OCI-LY1 (cell line): ENCODE results near the gene EPHA2.
"Not testable (repeated sequence)": the region's sequence is repeated elsewhere in the genome, so short reads cannot be mapped to it uniquely, and the experiment has no call there.

ENCODE experiments used
- H2AFZ ChIP-seq: fragments of 200-600 bp; sonication (generic), shearing (Covaris generic); 2 replicates; pipeline ENCODE4 v1.6.0; 2014; ENCODE audit warnings: antibody characterized with exemption, mild to moderate bottlenecking, low read length
- H3F3A ChIP-seq: fragments of 200-600 bp; sonication (generic), shearing (Covaris generic); 2 replicates; pipeline ENCODE4 v1.6.0; 2014; ENCODE audit warnings: mild to moderate bottlenecking, antibody characterized with exemption, low read length, moderate library complexity; ENCODE audit not compliant: insufficient read depth
- H3K27ac ChIP-seq: fragments of 200-600 bp; sonication (generic); 2 replicates; pipeline ENCODE4 v1.5.1; 2014; ENCODE audit warnings: low read length, mixed run types, mild to moderate bottlenecking, low read depth; ENCODE audit not compliant: poor library complexity, severe bottlenecking
- H3K27me3 ChIP-seq: fragments of 200-600 bp; sonication (generic); 2 replicates; pipeline ENCODE4 v1.6.0; 2014; ENCODE audit warnings: antibody characterized with exemption, mild to moderate bottlenecking, low read length, moderate library complexity; ENCODE audit not compliant: insufficient read depth
- H3K36me3 ChIP-seq: fragments of 200-600 bp; sonication (generic); 2 replicates; pipeline ENCODE4 v1.6.1; 2014; ENCODE audit warnings: mild to moderate bottlenecking, antibody characterized with exemption, low read length, moderate library complexity, mixed read lengths; ENCODE audit not compliant: insufficient read depth
- H3K4me1 ChIP-seq: fragments of 200-600 bp; sonication (generic); 2 replicates; pipeline ENCODE4 v1.5.1; 2014; ENCODE audit warnings: mild to moderate bottlenecking, low read length, moderate library complexity; ENCODE audit not compliant: insufficient read depth, severe bottlenecking
- H3K4me2 ChIP-seq: fragments of 200-600 bp; sonication (generic), shearing (Covaris generic); 2 replicates; pipeline ENCODE4 v1.6.1; 2014; ENCODE audit warnings: low read length
- H3K4me3 ChIP-seq: fragments of 200-600 bp; sonication (generic); 2 replicates; pipeline ENCODE4 v1.5.1; 2014; ENCODE audit warnings: low read length, low read depth, mild to moderate bottlenecking, mixed read lengths; ENCODE audit not compliant: poor library complexity, severe bottlenecking
- H3K79me2 ChIP-seq: fragments of 200-600 bp; shearing (Covaris generic); 2 replicates; pipeline ENCODE4 v1.6.1; 2016; ENCODE audit warnings: mixed run types, low read length, mixed read lengths; ENCODE audit not compliant: insufficient read depth
- H3K9ac ChIP-seq: fragments of 200-600 bp; sonication (generic), shearing (Covaris generic); 2 replicates; pipeline ENCODE4 v1.6.1; 2014; ENCODE audit warnings: mild to moderate bottlenecking, low read length, mixed read lengths
- H3K9me2 ChIP-seq: fragments of 200-600 bp; sonication (generic), shearing (Covaris generic); 2 replicates; pipeline ENCODE4 v1.6.1; 2014; ENCODE audit warnings: low read depth, mild to moderate bottlenecking, low read length, mixed read lengths
- H3K9me3 ChIP-seq: fragments of 200-600 bp; shearing (Covaris generic); 2 replicates; pipeline ENCODE4 v1.6.1; 2014; ENCODE audit warnings: low read length, mixed read lengths
- H4K20me1 ChIP-seq: fragments of 200-600 bp; sonication (generic), shearing (Covaris generic); 2 replicates; pipeline ENCODE4 v1.6.0; 2016; ENCODE audit warnings: mild to moderate bottlenecking, low read length; ENCODE audit not compliant: insufficient read depth
- CTCF ChIP-seq: fragments of 200-600 bp; sonication (generic), shearing (Covaris generic); IDR thresholded peaks from 2 replicates; pipeline ENCODE4 v1.5.1; 2017; ENCODE audit warnings: mild to moderate bottlenecking, antibody characterized with exemption, low read length, moderate library complexity, mixed read lengths
- EZH2 ChIP-seq: fragments of 200-600 bp; sonication (generic), shearing (Covaris generic); IDR thresholded peaks from 2 replicates; pipeline ENCODE4 v1.8.0; 2017; ENCODE audit warnings: borderline replicate concordance, mixed run types, mild to moderate bottlenecking, antibody characterized with exemption, low read length, moderate library complexity, mixed read lengths

EPHA2 gene

DNA sequence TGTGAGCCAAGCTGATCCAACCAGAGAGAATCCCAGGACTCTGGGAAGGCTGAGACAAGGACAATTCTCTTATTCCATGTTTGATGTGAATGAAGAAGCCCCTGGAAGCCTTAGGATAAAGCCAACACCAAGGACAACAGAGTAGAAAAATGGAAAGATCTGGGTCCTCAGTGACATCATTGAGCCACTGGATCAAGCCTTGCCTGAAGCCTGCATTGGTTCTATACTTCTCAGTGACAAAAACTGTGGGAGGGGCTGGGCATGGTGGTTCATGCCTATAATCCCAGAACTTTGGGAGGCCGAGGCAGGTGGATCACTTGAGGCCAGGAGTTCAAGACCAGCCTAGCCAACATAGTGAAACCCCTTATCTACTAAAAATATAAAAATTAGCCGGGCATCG is 41.0 kb upstream of the EPHA2 start:
- H3K9me3 ChIP-seq: no peaks in the 10 kb centered on the region
- peaks cover 4% of the 10 kb centered on the region for H3K4me1 ChIP-seq
- H3K36me3 ChIP-seq: no peaks in the 10 kb centered on the region
- H3K4me3 ChIP-seq: no peak overlapping the region
- H3K9me2 ChIP-seq: no peaks in the 10 kb centered on the region
- no peaks in the 10 kb centered on the region for H3K79me2 ChIP-seq
- H2AFZ ChIP-seq: no peak overlapping the region
- H4K20me1 ChIP-seq: no peaks in the 10 kb centered on the region
- no peak overlapping the region for H3K27ac ChIP-seq
- H3F3A ChIP-seq: no peaks in the 10 kb centered on the region
- no peak overlapping the region for H3K9ac ChIP-seq
- no peaks in the 10 kb centered on the region for H3K27me3 ChIP-seq
- H3K4me2 ChIP-seq: no peak overlapping the region
- TF ChIP-seq CTCF (no peak), EZH2 (no peak)

DNA sequence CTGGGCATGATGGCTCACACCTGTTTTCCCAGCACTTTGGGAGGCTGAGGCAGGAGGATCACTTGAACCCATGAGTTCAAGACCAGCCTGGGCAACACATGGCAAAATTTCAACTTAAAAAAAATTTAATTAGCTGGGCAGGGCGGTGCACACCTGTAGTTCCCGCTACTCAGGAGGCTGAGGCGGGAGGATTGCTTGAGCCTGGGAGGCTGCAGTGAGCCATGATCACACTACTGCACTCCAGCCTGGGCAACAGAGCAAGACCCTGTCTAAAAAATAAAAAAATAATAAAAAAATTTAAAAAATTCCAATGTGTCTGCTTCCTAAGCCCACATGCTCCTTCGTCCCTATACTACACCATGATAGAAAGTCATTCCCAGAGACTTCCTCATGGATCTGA is 40.3 kb upstream of the EPHA2 start:
- H3K9me2 ChIP-seq, H3K4me2 ChIP-seq, H3K27me3 ChIP-seq, H3K27ac ChIP-seq, H3K9ac ChIP-seq, H3K36me3 ChIP-seq, H3K4me1 ChIP-seq, H3F3A ChIP-seq, H2AFZ ChIP-seq, H4K20me1 ChIP-seq, H3K4me3 ChIP-seq, H3K9me3 ChIP-seq, H3K79me2 ChIP-seq: not testable (repeated sequence)

- no peak overlapping the region for H2AFZ ChIP-seq
- no peak overlapping the region for H3K9ac ChIP-seq
- no peaks in the 10 kb centered on the region for H3K27me3 ChIP-seq
- TF ChIP-seq EZH2 (no peak), CTCF (no peak)
- no peaks in the 10 kb centered on the region for H4K20me1 ChIP-seq
- no peaks in the 10 kb centered on the region for H3K36me3 ChIP-seq
- no peaks in the 10 kb centered on the region for H3K79me2 ChIP-seq
- no peaks in the 10 kb centered on the region for H3K9me3 ChIP-seq
- no peak overlapping the region for H3K4me2 ChIP-seq
- no peaks in the 10 kb centered on the region for H3F3A ChIP-seq
- peaks cover 4% of the 10 kb centered on the region for H3K4me1 ChIP-seq
- no peak overlapping the region for H3K27ac ChIP-seq
- H3K4me3 ChIP-seq: no peak overlapping the region
- H3K9me2 ChIP-seq: no peaks in the 10 kb centered on the region
Observed at GRCh38 chr1:16195518-16195905, 39.6 kb upstream of the EPHA2 start.

GRCh38 chr1:16191916-16192546 is 36.2 kb upstream of the EPHA2 start:
- no peaks in the 10 kb centered on the region for H4K20me1 ChIP-seq
- H3K27ac ChIP-seq: no peak overlapping the region
- H2AFZ ChIP-seq: no peak overlapping the region
- TF ChIP-seq EZH2 (no peak), CTCF (no peak)
- H3K9ac ChIP-seq: no peak overlapping the region
- H3K4me3 ChIP-seq: no peak overlapping the region
- no peaks in the 10 kb centered on the region for H3K9me2 ChIP-seq
- peaks cover 4% of the 10 kb centered on the region for H3K4me1 ChIP-seq
- no peaks in the 10 kb centered on the region for H3F3A ChIP-seq
- no peaks in the 10 kb centered on the region for H3K79me2 ChIP-seq
- no peaks in the 10 kb centered on the region for H3K9me3 ChIP-seq
- H3K27me3 ChIP-seq: peaks cover 6% of the 10 kb centered on the region; the same call in 1 of the 2 replicates
- H3K36me3 ChIP-seq: no peaks in the 10 kb centered on the region
- H3K4me2 ChIP-seq: no peak overlapping the region
